ENCODE measurements around the gene CASR. TPM values are rescaled to one million over a fixed set of nuclear protein-coding genes. Genes with fewer than 3 reads are reported as not detected.

CASR gene
- total RNA-seq, 1 donor from 2014 or later: 54.0 TPM

DNA sequence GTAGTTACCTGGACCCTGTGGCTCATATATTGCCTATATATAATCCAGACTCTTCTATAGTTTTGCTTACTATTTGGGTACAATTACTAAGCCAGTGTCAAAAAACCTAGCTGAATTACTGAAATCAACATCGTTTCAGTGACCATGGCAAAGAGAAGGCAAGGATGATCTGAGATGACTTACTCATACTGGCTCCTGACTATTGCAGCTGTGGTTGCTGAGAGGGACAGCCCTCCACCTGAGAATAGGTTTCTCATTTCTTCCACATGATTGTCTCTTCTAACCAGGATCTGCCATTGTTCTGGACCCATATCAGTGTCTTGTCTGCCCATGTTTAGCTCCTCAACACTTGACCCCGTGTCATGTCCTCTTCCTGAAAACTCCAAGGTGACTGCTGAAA lies 30.2 kb downstream of the CASR start:
- no peak for DNase-seq (ENCODE audit: low spot score)

DNA sequence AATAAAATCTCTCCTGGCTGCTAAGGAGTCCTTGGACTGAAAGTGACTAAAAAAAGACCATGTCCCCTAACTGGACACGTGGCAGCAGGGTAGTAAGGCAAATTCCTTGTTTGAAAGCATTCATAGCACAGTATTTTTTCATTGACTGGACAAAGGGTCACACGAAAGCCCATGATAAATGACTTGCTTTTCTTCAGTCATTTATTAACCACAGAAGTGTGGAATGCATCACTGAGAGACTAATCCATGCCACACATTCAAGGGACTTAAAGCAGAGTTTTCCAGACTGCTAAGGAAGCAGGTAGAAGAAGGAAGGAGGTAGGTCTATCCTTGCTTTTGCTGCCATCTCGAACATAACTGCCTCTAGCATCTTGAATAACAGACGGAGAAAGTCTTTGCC lies 31.2 kb downstream of the CASR start:
- DNase-seq (ENCODE audit: low spot score): no peak

DNA sequence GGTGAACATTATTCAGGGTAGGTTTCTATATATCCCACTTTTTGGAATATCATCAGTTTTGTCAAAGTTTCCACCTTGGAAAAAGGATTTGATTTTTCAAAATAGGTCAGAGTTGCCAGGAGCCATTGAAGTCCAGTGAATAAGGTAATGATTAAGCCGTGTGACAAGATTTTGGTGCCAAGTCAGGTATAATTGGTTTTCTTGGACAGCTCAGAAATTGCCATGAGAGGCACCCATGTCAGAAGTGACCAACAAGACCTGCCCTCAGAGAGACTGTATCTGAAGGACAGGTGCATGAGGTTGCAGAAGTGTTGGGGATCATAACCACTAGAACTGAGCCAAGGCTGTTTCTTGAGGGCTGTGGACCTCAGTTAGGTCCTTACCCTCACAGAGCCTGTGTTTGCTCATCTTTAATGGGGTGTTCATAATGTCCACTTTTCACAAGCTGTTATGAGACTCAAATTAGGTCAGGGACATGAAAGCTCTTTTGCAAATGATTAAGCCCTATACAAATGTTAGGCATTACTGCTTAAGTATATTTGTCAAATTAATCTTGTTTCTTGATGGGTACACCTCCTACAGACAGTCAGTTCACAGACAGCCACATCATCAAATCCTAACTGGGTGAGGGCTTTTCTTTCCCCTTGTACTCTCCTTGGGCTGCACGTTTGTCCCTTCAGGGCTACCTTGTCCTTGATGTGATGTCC lies 32.3 kb downstream of the CASR start:
- no peak for DNase-seq (ENCODE audit: low spot score)

DNA sequence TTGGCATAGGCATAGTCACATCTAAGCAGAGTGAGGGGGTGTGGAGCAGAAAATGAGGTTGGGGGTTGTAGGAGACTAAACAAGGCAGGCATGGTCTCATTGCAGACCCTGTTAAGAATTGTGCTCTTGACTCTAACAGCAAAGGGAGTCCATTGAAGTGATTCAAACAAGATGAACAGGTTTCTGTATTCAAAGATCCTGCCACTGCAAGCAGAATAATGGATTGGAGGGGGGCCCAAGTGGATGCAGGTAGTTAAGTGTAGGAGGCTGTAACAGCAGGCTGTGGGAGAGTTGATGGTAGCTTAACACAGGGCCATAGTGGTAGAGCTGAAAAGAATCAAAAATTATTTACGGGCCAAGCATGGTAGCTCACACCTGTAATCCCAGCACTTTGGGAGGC lies 34.4 kb downstream of the CASR start:
- no peak for DNase-seq (ENCODE audit: low spot score)

DNA sequence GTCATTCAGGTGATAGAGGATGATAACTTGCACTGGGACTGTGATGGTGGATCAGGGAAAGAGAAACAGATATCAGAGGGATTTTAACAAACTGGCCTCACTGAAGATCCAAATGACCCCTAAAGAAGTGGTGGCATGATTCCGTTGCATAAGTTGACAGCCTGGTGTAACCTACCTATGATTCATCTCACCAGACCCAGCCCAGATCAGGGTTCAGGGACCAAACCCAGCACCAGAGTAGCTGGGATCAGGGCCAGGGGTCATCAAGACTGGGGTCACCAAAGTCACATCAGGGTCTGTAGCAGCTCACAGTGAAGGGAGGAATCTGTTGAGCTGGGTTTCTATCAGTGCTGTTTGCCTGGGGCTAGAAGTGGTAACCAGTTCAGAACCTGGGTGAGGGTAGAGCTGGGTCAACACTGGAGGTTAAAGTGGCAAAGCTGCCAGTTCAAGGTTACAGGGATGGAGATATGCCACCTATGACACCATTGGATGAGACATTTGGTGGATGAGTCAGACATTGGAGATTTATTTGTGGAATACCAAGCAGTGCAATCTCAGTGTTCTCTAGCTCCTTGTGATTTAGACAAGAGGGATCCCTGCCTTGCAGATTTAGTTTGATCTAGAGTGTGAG lies 35.9 kb downstream of the CASR start:
- no peak for DNase-seq (ENCODE audit: low spot score)

DNA sequence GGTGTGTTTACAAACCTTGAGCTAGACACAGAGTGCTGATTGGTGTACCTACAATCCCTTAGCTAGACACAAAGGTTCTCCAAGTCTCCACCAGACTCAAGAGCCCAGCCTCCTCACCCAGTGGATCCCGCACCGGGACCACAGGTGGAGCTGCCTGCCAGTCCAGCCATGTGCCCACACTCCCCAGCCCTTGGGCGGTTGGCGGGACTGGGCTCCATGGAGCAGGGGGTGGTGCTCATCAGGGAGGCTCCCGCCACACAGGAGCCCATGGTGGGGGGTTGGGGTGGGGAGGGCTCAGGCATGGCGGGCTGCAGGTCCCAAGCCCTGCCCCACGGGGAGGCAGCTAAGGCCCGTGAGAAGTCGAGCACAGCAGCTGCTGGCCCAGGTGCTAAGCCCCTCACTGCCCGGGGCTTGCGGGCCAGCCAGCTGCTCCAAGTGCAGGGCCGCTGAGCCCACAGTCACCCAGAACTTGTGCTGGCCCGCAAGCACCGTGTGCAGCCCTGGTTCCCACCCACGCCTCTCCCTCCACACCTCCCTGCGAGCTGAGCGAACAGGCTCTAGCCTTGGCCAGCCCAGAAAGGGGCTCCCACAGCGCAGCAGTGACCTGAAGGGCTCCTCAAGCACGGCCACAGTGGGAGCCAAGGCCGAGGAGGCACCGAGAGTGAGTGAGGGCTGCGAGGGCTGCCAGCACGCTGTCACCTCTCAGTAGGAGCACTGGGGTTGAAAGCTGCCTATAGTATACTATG lies 43.7 kb downstream of the CASR start:
- no peak for DNase-seq (ENCODE audit: low spot score)

DNA sequence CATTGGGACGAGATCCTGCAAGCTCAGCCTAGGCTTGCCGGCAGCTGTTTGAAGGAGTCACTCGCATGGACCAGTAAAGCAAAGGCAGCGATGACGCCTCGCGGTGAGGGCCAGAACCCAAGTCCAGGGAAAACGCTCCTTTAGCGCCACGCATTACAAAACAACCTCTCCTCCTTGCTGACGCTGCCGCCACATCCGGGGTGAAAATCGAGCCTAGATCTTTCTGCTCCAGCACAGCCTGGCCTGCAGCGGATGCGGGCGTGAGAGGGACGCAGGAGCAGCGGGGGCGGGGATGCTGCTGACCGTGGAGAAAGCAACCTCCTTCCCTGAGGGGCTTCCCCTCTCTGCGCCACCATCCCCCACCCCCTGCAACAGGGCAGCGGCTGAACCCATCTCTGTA lies 46.7 kb downstream of the CASR start:
- no peak for DNase-seq (ENCODE audit: low spot score)

DNA sequence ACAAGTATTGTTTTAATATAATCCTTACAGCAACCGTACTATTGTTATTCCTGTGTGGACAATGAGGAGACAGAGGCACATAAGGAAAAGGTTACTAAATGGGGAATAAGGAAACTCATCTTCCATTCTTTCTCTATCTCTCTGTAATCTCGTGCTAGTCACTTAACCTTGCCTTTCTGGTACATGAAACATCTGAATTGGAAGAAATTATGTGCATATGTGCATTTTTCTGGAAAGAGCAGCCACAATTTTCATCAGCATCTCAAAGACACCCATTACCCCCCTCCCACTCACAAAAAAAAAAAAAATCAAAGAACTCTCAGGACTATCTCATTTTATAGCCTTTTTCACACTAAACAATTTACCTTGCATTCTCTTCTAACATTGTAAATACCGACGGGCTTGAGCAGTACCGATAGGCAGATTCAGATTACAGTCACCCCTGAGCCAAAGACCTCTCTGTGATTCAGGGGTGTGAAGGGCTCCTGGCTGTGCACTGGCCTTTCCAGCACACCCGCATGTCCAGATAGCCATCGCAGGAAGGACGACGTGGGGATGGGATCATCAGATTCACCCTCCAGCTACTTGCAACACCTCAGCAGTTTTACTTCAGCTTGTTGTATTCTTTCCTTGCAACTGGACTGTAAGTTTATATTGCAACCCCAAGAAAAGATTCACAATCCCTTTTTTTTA lies 48.1 kb downstream of the CASR start:
- DNase-seq (ENCODE audit: low spot score): no peak

DNA sequence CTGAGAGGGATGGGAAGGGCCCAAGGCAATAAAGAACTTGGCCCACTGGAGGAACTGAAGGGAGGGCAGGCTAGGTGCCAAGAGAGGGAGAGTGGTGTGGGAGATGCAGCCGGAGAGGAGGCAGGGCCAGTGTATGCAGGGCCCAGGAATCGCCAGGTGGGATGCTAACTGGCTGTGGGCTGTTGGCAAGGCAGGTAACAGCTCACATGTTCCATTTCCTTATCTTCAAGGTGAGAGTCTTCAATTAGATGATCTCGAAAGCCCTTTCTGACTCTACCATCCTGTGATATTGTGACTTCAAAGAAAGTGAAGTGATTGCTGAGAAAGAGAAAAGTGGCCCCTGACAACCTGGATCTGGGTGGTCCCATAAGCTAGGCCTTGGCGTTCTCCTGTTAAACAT lies 49.0 kb downstream of the CASR start:
- DNase-seq (ENCODE audit: low spot score): no peak

DNA sequence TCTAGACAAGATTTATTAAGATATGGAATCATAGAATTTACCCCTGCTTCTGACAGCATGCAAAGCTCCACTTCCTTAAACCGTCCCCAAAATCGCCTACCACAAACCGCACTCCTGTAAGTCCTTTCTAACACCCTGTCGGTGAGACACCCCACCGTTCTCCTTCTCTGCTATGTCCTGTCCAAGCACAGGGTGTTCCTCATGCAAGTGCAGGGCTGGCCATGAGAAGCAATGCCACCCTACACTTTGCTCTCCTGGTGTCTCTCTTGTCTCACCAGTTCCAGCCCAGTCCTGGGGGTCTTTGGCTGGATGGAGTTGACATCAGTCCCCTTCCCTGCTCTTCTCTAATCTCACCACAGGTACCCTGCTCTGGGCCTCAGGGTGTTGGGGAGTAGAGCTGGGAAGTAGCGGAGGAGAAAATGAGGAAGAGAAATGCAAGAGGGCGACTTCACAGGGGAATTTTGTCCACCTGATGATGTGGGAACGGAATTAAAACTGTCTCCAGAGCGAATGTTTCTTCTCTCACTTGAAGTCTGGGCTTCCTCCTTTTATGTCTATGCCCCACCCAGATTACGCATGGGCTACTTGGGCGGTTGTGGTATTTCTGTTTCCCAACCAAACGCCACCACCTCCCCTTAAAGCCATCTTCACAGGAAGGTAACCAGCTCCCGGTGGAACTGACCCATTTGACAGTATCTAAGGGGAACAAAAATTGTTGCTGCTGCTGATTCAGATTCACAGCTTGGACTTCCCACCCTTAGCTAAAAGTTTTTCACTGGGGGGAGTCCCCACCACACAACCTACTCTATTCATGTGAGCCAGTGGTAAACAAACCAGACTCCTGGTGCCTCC lies 49.9 kb downstream of the CASR start:
- DNase-seq (ENCODE audit: low spot score): no peak

DNA sequence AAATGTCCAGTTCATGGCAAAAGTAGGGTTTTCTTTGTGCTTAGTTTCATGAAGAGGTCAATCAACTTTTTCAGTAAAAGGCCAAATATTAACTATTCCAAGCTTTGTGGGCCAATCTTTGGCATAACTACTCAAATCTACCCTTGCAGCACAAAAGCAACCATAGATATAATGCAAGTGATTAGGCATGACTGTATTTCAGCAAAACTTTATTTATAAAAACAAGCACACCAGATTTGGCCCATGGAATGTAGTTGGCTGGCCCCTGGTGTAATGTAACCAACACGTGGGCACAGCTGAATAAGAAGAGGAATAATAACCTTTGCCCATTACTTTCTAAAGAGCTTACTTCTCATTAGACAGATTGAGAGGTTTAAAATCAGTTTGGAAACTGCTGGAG lies 50.6 kb downstream of the CASR start:
- DNase-seq (ENCODE audit: low spot score): no peak

DNA sequence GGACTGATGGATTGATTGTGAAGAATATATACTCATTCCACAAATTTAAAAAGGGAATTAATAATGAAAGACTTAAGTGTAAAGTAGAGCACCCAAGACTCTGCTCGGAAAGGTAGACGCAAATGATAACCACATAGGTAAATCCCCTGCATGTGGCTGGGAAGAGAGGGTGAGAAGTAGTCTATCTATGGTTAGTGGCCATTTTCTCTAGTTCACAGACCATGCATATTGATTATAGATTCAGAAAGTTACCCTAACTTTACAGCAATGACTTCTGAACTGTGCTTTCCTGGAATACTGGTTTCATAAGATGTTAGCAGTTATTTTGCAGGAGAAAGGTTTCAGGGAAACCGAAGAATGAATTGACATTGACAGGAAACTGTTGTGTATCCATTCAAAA lies 51.7 kb downstream of the CASR start:
- no peak for DNase-seq (ENCODE audit: low spot score)

DNA sequence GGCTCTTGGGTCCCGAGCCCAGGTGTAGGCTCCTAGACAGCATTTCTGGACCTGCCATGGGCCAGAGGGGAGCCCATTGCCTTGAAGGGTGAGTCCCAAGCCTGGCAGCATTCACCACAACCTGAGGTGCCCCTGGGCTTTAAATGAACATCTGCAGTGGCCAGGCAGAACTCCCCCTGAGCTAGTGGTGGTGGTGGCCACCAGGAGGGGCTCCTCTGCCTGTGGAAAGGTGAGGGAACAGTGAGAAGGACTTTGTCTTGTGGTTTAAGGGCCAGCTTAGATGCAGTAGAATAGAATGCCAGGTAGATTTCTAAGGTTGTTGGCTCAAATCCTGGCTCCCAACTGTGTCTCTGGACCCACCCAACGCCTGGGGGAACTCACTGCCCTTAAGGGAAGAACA lies 55.6 kb downstream of the CASR start:
- DNase-seq (ENCODE audit: low spot score): no peak

DNA sequence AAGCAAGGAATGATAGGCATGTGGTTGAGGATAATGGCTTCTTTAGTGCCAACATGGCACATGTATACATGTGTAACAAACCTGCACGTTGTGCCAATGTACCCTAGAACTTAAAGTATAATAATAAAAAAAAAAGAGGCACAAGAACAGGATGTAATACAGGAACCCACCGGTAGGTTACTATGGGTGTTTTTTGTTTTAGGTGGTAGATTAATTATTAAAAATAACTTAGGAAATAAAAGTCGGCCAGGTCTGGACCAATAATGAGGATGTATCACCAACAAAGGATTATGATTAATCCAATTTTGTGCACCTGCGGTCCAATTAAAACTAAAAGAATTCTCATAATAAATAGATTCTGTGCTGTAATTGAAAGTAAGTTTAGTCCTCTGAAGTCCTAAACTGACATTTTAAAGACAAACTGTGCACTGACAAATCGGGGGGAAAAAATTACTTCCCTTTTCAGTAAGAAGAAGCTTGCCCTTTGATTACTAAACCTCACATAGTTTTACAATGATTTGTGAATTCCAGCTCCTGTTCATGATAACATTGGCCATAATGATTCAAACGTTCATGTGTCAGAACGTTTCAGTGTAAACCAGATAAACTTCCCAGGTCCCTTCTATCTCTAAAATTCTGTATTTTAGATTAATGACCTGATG lies 62.2 kb downstream of the CASR start:
- DNase-seq (ENCODE audit: low spot score): no peak

DNA sequence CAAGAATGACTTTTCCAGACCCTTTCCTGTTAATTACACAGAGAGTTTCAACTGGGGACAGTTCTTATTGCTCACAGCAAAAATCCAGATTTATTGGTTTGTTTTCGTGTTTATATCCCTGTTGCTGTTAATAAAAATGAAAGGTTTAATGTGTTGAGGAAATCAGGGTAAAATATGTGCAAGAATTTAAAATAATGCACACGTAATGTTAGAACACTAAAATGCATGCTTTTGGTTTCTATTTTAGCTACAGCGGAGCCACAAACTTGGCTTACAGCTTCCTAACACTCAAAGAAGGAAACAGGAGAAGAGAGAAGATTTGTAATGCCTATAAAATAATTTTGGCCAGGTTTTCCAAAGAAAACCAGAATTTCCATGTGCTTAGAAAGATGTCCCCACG lies 62.7 kb downstream of the CASR start:
- no peak for DNase-seq (ENCODE audit: low spot score)

DNA sequence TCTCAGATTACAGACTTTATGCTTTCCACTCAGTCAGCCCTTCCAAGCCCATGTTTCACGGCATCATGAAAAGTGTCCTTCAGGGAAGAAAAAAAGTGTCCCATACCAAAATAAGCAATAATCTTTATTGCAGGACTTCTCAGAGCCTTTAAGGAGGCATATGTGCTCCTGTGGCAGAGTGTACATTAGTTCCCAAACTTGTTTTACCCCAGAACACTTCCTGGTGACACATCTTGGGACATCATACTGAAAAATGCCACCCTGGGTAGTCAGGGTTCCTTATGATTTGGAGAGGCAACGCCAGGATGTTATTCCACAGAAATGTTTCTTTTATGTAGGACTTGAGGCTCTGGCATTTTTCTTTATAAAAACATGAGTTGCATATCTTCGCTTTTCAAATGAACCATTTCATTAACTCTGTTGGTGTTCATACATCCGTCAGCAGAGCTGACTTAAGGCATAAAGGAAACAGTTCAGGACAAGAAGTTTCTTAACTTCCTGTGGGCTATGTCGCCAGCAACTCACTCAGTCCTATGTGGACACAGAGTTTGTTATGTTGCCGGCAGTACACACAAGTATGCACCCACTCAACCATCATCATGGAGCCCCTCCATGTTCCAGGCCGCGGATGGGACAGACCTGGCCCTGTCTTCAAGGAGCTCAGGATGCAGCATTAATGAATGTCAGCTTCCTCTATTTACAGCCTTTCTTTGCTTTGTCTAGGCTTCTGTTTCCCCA lies 63.8 kb downstream of the CASR start:
- DNase-seq (ENCODE audit: low spot score): no peak

DNA sequence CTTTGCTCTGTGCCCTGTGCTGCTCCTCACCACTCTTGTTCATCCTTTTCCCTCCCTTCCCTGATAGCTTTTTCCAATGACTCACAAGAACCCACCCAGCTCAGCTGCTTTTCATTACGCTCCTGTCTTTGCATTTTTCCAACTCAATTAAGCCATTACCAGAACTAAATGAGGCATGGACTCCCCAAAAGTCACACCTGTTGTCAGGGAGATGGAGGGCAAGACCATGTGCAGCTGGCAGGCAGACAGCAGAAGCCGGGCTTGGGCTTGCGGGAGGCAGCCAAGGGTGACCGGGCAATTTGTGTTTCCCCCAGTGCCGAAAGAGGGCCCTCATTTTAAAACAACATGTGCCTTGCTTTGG lies 64.3 kb downstream of the CASR start:
- DNase-seq (ENCODE audit: low spot score): no peak

DNA sequence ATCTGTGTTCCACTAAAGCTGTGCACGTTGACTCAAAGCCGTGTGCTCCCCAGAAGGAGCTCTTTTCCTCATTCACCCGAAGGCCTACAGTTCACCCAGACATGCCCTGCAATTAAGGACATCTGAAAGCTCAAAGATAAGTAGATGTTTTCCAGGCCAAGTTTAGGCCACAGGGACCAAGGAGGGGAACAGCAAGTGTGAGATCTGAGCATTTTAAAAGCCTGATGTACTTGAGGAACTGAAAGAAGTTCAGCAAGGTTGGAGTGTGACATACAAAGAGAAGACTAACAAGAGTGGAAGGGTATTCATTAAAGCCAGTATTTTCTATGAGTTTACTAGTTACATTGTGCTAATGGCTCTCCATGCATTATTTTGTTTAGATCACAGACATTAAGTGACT lies 68.0 kb downstream of the CASR start:
- no peak for DNase-seq (ENCODE audit: low spot score)

DNA sequence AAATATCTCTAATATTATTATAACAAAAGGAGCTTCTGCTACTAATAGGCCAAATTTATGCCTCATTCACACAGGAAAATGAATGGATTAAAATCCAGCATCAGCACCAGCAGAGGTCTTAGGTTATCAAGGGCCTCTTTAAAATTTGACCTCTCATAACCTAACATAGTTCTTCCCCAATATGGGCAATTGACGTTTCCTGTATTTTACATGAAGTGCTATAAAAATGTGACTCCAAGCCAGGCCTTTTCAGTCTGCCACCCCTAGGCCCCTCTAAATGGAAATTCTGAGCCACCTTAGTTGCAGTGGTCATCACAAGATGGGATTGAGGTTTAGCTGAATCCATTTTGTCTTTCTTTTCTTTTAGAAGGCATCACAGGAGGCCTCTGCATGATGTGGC lies 70.1 kb downstream of the CASR start:
- no peak for DNase-seq (ENCODE audit: low spot score)

DNA sequence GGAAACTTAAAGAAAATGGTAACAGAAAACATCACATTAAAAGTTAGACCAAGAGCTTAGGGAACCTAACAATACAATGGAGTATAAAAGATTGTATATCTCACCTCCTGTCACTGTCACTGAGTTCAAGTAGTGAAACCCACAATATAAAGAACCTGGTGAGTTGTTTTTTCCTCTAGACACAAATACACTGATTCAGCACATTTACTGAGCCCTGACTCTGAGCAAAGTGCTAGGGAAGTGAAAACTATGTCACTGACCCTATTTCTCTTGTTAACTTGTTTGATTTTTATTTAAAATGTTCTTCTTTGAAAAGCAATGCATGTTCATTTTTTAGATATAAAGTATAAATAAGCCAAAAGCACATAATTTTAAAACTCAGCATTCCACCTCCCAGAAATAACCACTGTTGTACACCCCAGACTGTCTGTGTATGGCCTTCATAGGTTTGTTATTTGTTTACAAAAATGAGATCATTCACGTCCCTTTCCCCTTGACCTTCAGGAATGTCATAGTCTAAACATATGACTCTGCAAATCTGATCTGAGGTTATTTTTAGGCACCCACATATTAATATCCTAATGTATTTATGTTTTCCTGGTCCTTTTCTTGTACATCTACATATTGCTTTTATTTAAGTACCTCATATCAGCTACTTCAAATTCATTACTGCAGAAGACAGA lies 72.4 kb downstream of the CASR start:
- DNase-seq (ENCODE audit: low spot score): no peak
